ENCODE measurements around the gene DCANP1. TPM values are rescaled to one million over a fixed set of nuclear protein-coding genes. Genes with fewer than 3 reads are reported as not detected.

DCANP1 gene
- total and polyA plus RNA-seq, 5 donors from 2014 or later = not detected

- H3K9me3 ChIP-seq (ENCODE audit: control insufficient read depth in 2 of 2, low read length in 2 of 2) = peaks cover 4% of the 10 kb centered on the region in 2 experiments
- H3K4me1 ChIP-seq (ENCODE audit: control insufficient read depth, insufficient read depth, low read length, poor library complexity, severe bottlenecking) = no peaks in the 10 kb centered on the region
- H3K27me3 Mint-ChIP-seq = peaks cover 25% of the 10 kb centered on the region
- no peak overlapping the region for H3K4me3 Mint-ChIP-seq
- H3K4me3 ChIP-seq (ENCODE audit: low read depth, low read length) = no peak overlapping the region
- no peak overlapping the region for H3K27ac ChIP-seq (ENCODE audit: insufficient read depth, low read length, poor library complexity, severe bottlenecking)
- no peak overlapping the region for H3K27ac Mint-ChIP-seq
- peaks cover 0 to 12% (median 0%) of the 10 kb centered on the region in 7 donors for H3K9me3 Mint-ChIP-seq
- no peak for DNase-seq
- no peak for ATAC-seq (ENCODE audit: low read depth in 2 of 2)
- H3K4me1 Mint-ChIP-seq = no peaks in the 10 kb centered on the region
- H3K36me3 ChIP-seq (ENCODE audit: control insufficient read depth, insufficient read depth, low read length) = no peaks in the 10 kb centered on the region
- H3K36me3 Mint-ChIP-seq = peaks cover 3% of the 10 kb centered on the region
- peaks cover 14% of the 10 kb centered on the region for H3K27me3 ChIP-seq (ENCODE audit: control insufficient read depth, insufficient read depth, low read length)
These were observed 18.6 kb downstream of the DCANP1 start for GRCh38 chr5:135428586-135428985.

GRCh38 chr5:135426102-135427082 is 20.8 kb downstream of the DCANP1 start:
- peaks cover 23% of the 10 kb centered on the region for H3K27me3 ChIP-seq (ENCODE audit: control insufficient read depth, insufficient read depth, low read length)
- H3K27me3 Mint-ChIP-seq = peaks cover 37% of the 10 kb centered on the region
- peak in 2 of 3 donors; percentile 32 to 75 for DNase-seq
- peaks cover 0 to 12% (median 0%) of the 10 kb centered on the region in 7 donors for H3K9me3 Mint-ChIP-seq
- ATAC-seq (ENCODE audit: low read depth in 2 of 2) = peak; percentile 71 to 73
- H3K36me3 ChIP-seq (ENCODE audit: control insufficient read depth, insufficient read depth, low read length) = no peaks in the 10 kb centered on the region
- H3K4me3 Mint-ChIP-seq = no peak overlapping the region
- H3K4me1 Mint-ChIP-seq = no peaks in the 10 kb centered on the region
- H3K4me1 ChIP-seq (ENCODE audit: control insufficient read depth, insufficient read depth, low read length, poor library complexity, severe bottlenecking) = no peaks in the 10 kb centered on the region
- peaks cover 4% of the 10 kb centered on the region in 2 experiments for H3K9me3 ChIP-seq (ENCODE audit: control insufficient read depth in 2 of 2, low read length in 2 of 2)
- no peak overlapping the region for H3K4me3 ChIP-seq (ENCODE audit: low read depth, low read length)
- peak overlapping the region in 1 of 3 donors; percentile 42 for H3K27ac Mint-ChIP-seq
- no peak overlapping the region for H3K27ac ChIP-seq (ENCODE audit: insufficient read depth, low read length, poor library complexity, severe bottlenecking)
- H3K36me3 Mint-ChIP-seq = peaks cover 3% of the 10 kb centered on the region

- H3K27me3 Mint-ChIP-seq = peaks cover 38% of the 10 kb centered on the region
- Histone ChIP-seq H3K9me3 (ENCODE audit: control insufficient read depth in 2 of 2, low read length in 2 of 2) (peaks cover 4% of the 10 kb centered on the region in 2 experiments), H3K4me3 (ENCODE audit: low read depth, low read length) (no peak overlapping the region), H3K27me3 (ENCODE audit: control insufficient read depth, insufficient read depth, low read length) (peaks cover 28% of the 10 kb centered on the region), H3K36me3 (ENCODE audit: control insufficient read depth, insufficient read depth, low read length) (no peaks in the 10 kb centered on the region), H3K4me1 (ENCODE audit: control insufficient read depth, insufficient read depth, low read length, poor library complexity, severe bottlenecking) (no peaks in the 10 kb centered on the region), H3K27ac (ENCODE audit: insufficient read depth, low read length, poor library complexity, severe bottlenecking) (no peak overlapping the region)
- ATAC-seq (ENCODE audit: low read depth in 2 of 2) (no peak), DNase-seq (peak in 1 of 3 donors; percentile 34)
- no peak overlapping the region for H3K4me3 Mint-ChIP-seq
- H3K4me1 Mint-ChIP-seq = no peaks in the 10 kb centered on the region
- H3K27ac Mint-ChIP-seq = peak overlapping the region in 1 of 3 donors; percentile 42
- H3K36me3 Mint-ChIP-seq = peaks cover 3% of the 10 kb centered on the region
- peaks cover 0 to 12% (median 0%) of the 10 kb centered on the region in 7 donors for H3K9me3 Mint-ChIP-seq
These were observed 21.5 kb downstream of the DCANP1 start for GRCh38 chr5:135425641-135426040.

GRCh38 chr5:135423846-135424168 is 23.3 kb downstream of the DCANP1 start:
- no peak overlapping the region for H3K4me3 Mint-ChIP-seq
- H3K36me3 ChIP-seq (ENCODE audit: control insufficient read depth, insufficient read depth, low read length) = no peaks in the 10 kb centered on the region
- peaks cover 0 to 19% (median 2%) of the 10 kb centered on the region in 7 donors for H3K9me3 Mint-ChIP-seq
- H3K4me1 ChIP-seq (ENCODE audit: control insufficient read depth, insufficient read depth, low read length, poor library complexity, severe bottlenecking) = no peaks in the 10 kb centered on the region
- ATAC-seq (ENCODE audit: low read depth in 2 of 2) = no peak
- H3K27me3 Mint-ChIP-seq = peaks cover 45% of the 10 kb centered on the region
- no peak overlapping the region for H3K27ac Mint-ChIP-seq
- H3K27me3 ChIP-seq (ENCODE audit: control insufficient read depth, insufficient read depth, low read length) = peaks cover 30% of the 10 kb centered on the region
- H3K4me1 Mint-ChIP-seq = no peaks in the 10 kb centered on the region
- H3K9me3 ChIP-seq (ENCODE audit: control insufficient read depth in 2 of 2, low read length in 2 of 2) = peaks cover 4% of the 10 kb centered on the region in 2 experiments
- H3K36me3 Mint-ChIP-seq = peaks cover 6% of the 10 kb centered on the region
- H3K27ac ChIP-seq (ENCODE audit: insufficient read depth, low read length, poor library complexity, severe bottlenecking) = no peak overlapping the region
- no peak for DNase-seq
- no peak overlapping the region for H3K4me3 ChIP-seq (ENCODE audit: low read depth, low read length)

GRCh38 chr5:135423146-135423845 is 23.9 kb downstream of the DCANP1 start:
- Mint-ChIP-seq H3K27ac (no peak overlapping the region), H3K27me3 (peaks cover 50% of the 10 kb centered on the region), H3K4me3 (no peak overlapping the region), H3K36me3 (peaks cover 5% of the 10 kb centered on the region), H3K9me3 (peaks cover 0 to 14% (median 2%) of the 10 kb centered on the region in 7 donors), H3K4me1 (no peaks in the 10 kb centered on the region)
- DNase-seq (no peak), ATAC-seq (ENCODE audit: low read depth in 2 of 2) (no peak)
- no peaks in the 10 kb centered on the region for H3K4me1 ChIP-seq (ENCODE audit: control insufficient read depth, insufficient read depth, low read length, poor library complexity, severe bottlenecking)
- H3K9me3 ChIP-seq (ENCODE audit: control insufficient read depth in 2 of 2, low read length in 2 of 2) = peaks cover 0 to 3% of the 10 kb centered on the region in 2 experiments
- no peak overlapping the region for H3K27ac ChIP-seq (ENCODE audit: insufficient read depth, low read length, poor library complexity, severe bottlenecking)
- no peak overlapping the region for H3K4me3 ChIP-seq (ENCODE audit: low read depth, low read length)
- H3K36me3 ChIP-seq (ENCODE audit: control insufficient read depth, insufficient read depth, low read length) = no peaks in the 10 kb centered on the region
- peaks cover 34% of the 10 kb centered on the region for H3K27me3 ChIP-seq (ENCODE audit: control insufficient read depth, insufficient read depth, low read length)

GRCh38 chr5:135422419-135422818 is 24.7 kb downstream of the DCANP1 start:
- no peaks in the 10 kb centered on the region for H3K36me3 ChIP-seq (ENCODE audit: control insufficient read depth, insufficient read depth, low read length)
- no peak overlapping the region for H3K27ac ChIP-seq (ENCODE audit: insufficient read depth, low read length, poor library complexity, severe bottlenecking)
- DNase-seq (no peak), ATAC-seq (ENCODE audit: low read depth in 2 of 2) (no peak)
- Mint-ChIP-seq H3K9me3 (peaks cover 0 to 11% (median 2%) of the 10 kb centered on the region in 7 donors), H3K4me1 (no peaks in the 10 kb centered on the region), H3K36me3 (peaks cover 5% of the 10 kb centered on the region), H3K27ac (no peak overlapping the region), H3K27me3 (peaks cover 58% of the 10 kb centered on the region), H3K4me3 (no peak overlapping the region)
- H3K27me3 ChIP-seq (ENCODE audit: control insufficient read depth, insufficient read depth, low read length) = peaks cover 32% of the 10 kb centered on the region
- no peak overlapping the region for H3K4me3 ChIP-seq (ENCODE audit: low read depth, low read length)
- no peaks in the 10 kb centered on the region for H3K4me1 ChIP-seq (ENCODE audit: control insufficient read depth, insufficient read depth, low read length, poor library complexity, severe bottlenecking)
- H3K9me3 ChIP-seq (ENCODE audit: control insufficient read depth in 2 of 2, low read length in 2 of 2) = peaks cover 0 to 3% of the 10 kb centered on the region in 2 experiments

GRCh38 chr5:135417083-135417482 is 30.1 kb downstream of the DCANP1 start:
- DNase-seq (no peak), ATAC-seq (ENCODE audit: low read depth in 2 of 2) (no peak)
- no peaks in the 10 kb centered on the region for H3K36me3 ChIP-seq (ENCODE audit: control insufficient read depth, insufficient read depth, low read length)
- peaks cover 13% of the 10 kb centered on the region for H3K27me3 ChIP-seq (ENCODE audit: control insufficient read depth, insufficient read depth, low read length)
- H3K4me1 ChIP-seq (ENCODE audit: control insufficient read depth, insufficient read depth, low read length, poor library complexity, severe bottlenecking) = no peaks in the 10 kb centered on the region
- H3K4me1 Mint-ChIP-seq = no peaks in the 10 kb centered on the region
- no peak overlapping the region for H3K27ac Mint-ChIP-seq
- H3K9me3 ChIP-seq (ENCODE audit: control insufficient read depth in 2 of 2, low read length in 2 of 2) = peaks cover 0 to 3% of the 10 kb centered on the region in 2 experiments
- H3K27ac ChIP-seq (ENCODE audit: insufficient read depth, low read length, poor library complexity, severe bottlenecking) = no peak overlapping the region
- peaks cover 57% of the 10 kb centered on the region for H3K27me3 Mint-ChIP-seq
- H3K9me3 Mint-ChIP-seq = peaks cover 0 to 11% (median 4%) of the 10 kb centered on the region in 7 donors
- H3K4me3 ChIP-seq (ENCODE audit: low read depth, low read length) = no peak overlapping the region
- peaks cover 5% of the 10 kb centered on the region for H3K36me3 Mint-ChIP-seq
- no peak overlapping the region for H3K4me3 Mint-ChIP-seq
